GM18951 (cell line): ENCODE measurements around the gene RUSF1.
"Not testable (repeated sequence)": the region's sequence is repeated elsewhere in the genome, so short reads cannot be mapped to it uniquely, and the experiment has no call there.

Experiments used
- POLR2A ChIP-seq: IDR thresholded peaks from 4 replicates; pipeline ENCODE4 v1.6.1; 2011; ENCODE audit warnings: mild to moderate bottlenecking; ENCODE audit not compliant: insufficient read length, insufficient read depth; ENCODE audit errors: extremely low read depth
- in situ Hi-C: fragments of 300-500 bp; cut with MboI; formaldehyde crosslinking; loops from one replicate; pipeline ENCODE4 v1.12.0; 2022; ENCODE audit warnings: low sequenced_read_pairs, mixed read lengths, inconsistent platforms; ENCODE audit not compliant: unreplicated experiment

Gene RUSF1

GRCh38 chr16:31527734-31528274, 19.6 kb upstream of the RUSF1 start, which contains the start of gene AHSP:
Gene AHSP, plus strand, starts transcription at chr16:31527900. Its CDS starts 240 bp downstream, at chr16:31528140.
- in situ Hi-C loops: no loop called here

GRCh38 chr16:31525113-31525512, 16.9 kb upstream of the RUSF1 start:
- in situ Hi-C loops: no loop called here
- TF ChIP-seq POLR2A: no peak

More at GRCh38 chr16:31527734-31528274, 19.6 kb upstream of the RUSF1 start, which contains the start of gene AHSP:
- TF ChIP-seq POLR2A: no peak

- in situ Hi-C loops: not testable (repeated sequence)
Measured at GRCh38 chr16:31523768-31524167, 15.6 kb upstream of the RUSF1 start.

- no peak for TF ChIP-seq POLR2A
- in situ Hi-C loops: no loop called here
Measured at GRCh38 chr16:31522071-31522470, 13.9 kb upstream of the RUSF1 start.

GRCh38 chr16:31521368-31521767, 13.2 kb upstream of the RUSF1 start:
- in situ Hi-C loops: no loop called here
- no peak for TF ChIP-seq POLR2A

GRCh38 chr16:31519759-31520431, 11.7 kb upstream of the RUSF1 start:
- in situ Hi-C loops: no loop called here
- no peak for TF ChIP-seq POLR2A

GRCh38 chr16:31517800-31518402, 9.7 kb upstream of the RUSF1 start:
- TF ChIP-seq POLR2A: no peak
- in situ Hi-C loops: no loop called here

GRCh38 chr16:31513884-31514283, 5.7 kb upstream of the RUSF1 start:
- in situ Hi-C loops: no loop called here
- TF ChIP-seq POLR2A: no peak

GRCh38 chr16:31513126-31513525, 4.9 kb upstream of the RUSF1 start:
- in situ Hi-C loops: no loop called here
- TF ChIP-seq POLR2A: no peak

- in situ Hi-C loops: loop anchor here (10.0 kb wide), 1 partner anchor 196 kb away; no protein-coding TSS in a partner anchor
Measured at GRCh38 chr16:31508706-31509195, 560 bp upstream of the RUSF1 start.

GRCh38 chr16:31507617-31507928, 618 bp downstream of the RUSF1 start:
- TF ChIP-seq POLR2A: no peak
- in situ Hi-C loops: loop anchor here (10.0 kb wide), 1 partner anchor 197 kb away; no protein-coding TSS in a partner anchor

More at GRCh38 chr16:31508706-31509195, 560 bp upstream of the RUSF1 start:
- TF ChIP-seq POLR2A: no peak

- in situ Hi-C loops: loop anchor here (10.0 kb wide), 1 partner anchor 199 kb away; no protein-coding TSS in a partner anchor
- TF ChIP-seq POLR2A: no peak
Measured at GRCh38 chr16:31505483-31505882, 2.7 kb downstream of the RUSF1 start.

- TF ChIP-seq POLR2A: no peak
- in situ Hi-C loops: loop anchor here (10.0 kb wide), 1 partner anchor 201 kb away; no protein-coding TSS in a partner anchor
Measured at GRCh38 chr16:31504159-31504558, 4.0 kb downstream of the RUSF1 start.

- in situ Hi-C loops: loop anchor here (10.0 kb wide), 1 partner anchor 201 kb away; no protein-coding TSS in a partner anchor
Measured at GRCh38 chr16:31503555-31503954, 4.6 kb downstream of the RUSF1 start.
